SW 1271 (cell line): ENCODE measurements around the gene GLIS1.

ENCODE experiments used
- DNase-seq, 2 experiments: peaks; one replicate each; lab custom pipeline; 2025; lab: John Stamatoyannopoulos, UW

GLIS1 gene

DNA sequence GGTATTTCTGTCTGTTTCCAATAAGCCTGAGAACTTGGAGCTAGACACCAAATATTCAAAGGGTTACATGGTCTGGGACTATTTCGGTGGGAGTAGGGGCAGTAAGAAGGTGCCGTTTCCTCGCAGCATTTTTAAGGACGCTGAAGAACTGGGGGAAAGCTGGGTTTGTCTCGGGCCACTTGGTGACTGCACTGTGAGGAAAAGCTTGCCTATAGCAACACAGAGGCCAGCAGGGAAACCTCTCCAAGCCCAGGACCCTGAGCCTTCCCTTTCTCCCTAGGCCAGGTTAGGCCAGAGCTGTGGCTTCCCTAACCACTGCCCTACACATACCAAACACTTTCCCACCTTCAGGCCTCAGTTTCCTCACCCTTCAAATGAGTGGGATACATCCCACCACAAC lies 3.3 kb downstream of the GLIS1 start:
- DNase-seq = no peak

GRCh38 chr1:53735261-53735660 lies 3.7 kb downstream of the GLIS1 start:
- no peak for DNase-seq

- no peak for DNase-seq
Measured at GRCh38 chr1:53734650-53735211, 4.2 kb downstream of the GLIS1 start.

GRCh38 chr1:53733975-53734649 lies 4.9 kb downstream of the GLIS1 start:
- DNase-seq = no peak

GRCh38 chr1:53733447-53733931 lies 5.5 kb downstream of the GLIS1 start:
- DNase-seq = no peak

GRCh38 chr1:53732912-53733317 lies 6.0 kb downstream of the GLIS1 start:
- DNase-seq = no peak

GRCh38 chr1:53732409-53732808 lies 6.6 kb downstream of the GLIS1 start:
- no peak for DNase-seq

- no peak for DNase-seq
Measured at GRCh38 chr1:53731779-53732305, 7.1 kb downstream of the GLIS1 start.

DNA sequence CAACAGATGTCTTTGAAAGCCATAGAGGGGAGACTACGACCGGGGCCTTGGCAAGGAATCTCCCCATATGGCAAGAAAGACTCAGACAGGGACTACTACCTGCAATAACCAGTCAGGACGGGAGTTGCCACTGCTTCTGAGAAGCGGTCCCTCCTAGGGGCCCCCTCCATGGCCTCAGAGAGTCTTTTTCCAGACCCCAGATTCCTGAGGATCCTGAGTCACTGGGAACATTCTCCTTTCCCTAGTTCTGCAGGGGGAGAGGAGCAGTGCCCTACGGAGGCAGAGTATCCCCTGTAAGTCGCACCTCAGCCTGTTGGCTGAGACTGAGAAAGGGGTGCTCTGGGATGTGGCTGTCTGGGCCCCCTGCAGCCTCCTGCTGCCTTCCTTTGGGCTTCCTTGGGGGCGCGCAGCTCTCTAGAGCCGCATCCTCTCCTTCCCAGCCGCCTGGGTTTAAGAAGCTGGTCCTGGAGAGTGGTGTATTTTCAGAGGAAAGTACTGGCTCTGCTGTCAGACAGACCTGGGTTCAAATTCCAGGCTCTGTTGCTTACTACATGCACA lies 7.8 kb downstream of the GLIS1 start:
- no peak for DNase-seq

DNA sequence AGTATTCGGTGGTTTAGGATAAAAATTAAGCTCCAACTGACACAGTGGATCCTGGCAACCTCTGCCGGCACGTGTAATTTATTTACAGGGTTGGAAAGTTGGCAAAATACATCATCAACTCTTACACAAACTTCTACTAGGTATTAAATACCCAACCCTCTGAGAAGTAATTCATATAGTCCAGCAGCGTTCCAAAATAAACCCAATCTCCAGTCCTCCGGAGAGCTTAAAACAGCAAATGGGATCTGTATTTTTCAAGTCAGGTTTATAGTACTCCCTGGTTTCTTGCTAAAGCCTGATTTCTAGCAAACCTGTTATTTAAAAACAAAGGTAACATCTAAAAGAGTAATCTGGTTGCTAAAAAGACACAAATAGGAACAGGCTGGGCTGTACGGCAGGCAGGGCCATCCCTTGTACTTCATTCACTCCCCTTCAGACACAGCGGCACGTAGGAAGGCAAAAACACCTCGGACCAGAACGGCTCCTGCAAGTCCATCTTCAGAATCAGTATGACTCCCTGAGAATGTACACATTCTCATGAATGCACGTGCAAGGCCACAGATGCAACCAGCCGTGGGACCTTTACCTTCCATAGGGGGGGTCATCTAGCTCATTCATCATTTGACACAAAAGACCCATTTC lies 8.6 kb downstream of the GLIS1 start:
- no peak for DNase-seq

- no peak for DNase-seq
Measured at GRCh38 chr1:53729456-53730223, 9.3 kb downstream of the GLIS1 start.

DNA sequence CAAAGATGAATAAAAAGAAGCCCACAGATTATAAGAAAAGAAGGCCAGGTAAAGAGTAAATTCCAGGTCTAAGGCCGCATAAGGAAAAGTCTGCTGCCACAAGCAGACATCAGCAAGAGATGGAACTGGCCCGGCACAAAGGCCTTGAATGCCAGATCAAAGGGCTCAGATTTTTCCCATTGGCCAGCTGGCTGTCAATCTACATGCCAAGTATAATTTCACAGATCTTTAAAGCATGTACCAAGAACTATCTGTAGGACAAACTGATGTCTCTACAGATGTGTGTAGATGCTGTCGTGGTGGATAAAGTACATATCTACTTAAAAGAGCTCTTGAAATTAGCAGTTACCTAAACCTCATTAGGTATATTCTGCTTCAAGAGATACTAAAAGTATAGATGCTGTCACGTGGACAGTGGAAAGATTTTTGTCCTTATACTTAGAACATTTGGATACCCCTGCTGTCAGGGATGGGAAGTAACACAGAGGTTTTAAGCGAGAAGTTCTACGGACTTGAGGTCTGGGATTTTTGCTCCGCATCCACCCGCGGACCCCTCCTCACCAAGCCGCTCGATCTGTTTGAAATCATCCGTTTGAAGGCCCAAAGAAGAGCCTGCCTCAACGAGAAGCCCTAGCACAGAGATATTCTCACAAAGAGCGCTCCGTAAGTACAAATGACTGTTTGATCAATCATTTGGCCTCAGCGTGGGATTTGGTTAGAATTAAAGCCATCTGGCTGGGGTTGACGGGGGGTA lies 10.1 kb downstream of the GLIS1 start:
- DNase-seq = no peak

GRCh38 chr1:53728196-53728595 lies 10.8 kb downstream of the GLIS1 start:
- no peak for DNase-seq

DNA sequence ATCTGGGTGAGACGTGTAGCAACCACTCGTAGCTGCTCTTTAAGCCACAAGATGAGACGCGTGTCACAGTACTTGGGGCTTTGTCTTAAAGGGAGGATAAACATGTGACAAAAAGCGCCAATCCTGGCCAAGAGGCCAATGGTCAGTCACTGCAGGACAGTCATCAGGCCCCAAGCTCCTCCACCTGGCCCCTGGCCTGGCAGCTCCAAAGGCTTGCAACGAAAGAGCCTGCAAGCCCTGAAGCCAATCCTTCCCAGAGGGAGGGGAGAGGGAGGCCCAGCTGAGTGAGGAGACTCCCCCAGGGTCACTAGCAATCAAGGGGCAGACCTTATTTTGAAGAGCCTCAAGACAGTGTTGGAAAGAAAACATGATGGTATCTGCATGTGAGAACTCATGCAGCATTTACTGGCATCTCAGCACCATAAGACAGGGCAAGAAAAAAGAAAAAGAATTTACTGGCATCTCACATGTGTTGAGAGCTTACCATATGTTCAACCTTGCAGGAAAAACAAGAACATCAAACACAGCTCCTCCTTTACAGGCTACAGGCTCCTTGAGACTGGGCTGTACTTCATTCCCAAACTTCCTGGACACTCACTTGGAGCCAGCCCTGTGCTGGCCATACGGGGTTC lies 11.4 kb downstream of the GLIS1 start:
- DNase-seq = no peak

DNA sequence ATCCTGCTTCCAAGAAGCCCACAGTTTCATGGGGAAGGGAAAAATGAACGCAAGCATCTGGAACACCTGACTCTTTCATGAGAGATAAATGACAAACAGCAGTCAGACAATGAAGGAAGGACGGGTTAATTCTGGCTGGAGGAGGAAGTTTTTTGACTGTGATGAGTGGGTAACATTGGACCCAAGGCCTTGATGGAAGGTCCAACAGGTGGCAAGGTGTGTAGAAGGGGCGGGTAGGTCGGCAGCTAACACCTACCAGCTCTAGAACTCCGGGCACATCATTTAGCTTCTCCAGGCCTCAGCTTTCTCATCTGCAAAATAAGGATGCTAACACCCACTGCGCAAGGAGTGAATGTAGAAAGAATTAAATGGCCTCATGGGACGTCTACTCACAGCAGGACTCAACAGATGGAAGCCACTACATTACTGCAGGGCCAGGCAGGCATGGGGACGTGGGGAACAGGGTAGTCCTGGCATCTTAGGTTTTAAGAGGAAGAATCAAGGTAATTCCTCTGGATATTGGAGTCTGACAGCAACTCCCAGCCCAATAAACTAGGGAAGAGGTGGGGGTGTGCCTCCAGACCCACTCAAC lies 12.9 kb downstream of the GLIS1 start:
- DNase-seq = no peak

DNA sequence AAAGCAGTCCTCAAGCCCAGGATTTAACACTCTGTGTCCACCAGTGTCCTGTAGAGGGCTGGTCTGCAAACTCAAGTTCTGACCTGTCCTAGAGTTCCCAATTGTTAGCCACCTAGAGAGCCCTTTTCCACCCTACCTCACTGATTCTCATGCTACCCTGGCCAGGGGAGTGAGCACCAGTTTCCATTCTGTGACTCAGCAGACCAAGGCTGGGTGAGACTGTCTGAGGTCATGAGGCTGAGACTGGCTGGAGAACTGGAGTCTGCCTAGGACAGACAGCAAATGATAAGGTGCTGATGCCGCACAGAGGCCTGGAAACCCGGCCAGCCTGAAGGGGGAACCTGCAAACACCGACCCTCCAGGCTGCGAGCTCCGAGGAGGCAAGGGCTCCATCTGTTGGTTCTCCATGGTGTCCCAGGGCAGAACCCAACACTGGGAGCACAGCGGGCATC lies 13.7 kb downstream of the GLIS1 start:
- DNase-seq = no peak

DNA sequence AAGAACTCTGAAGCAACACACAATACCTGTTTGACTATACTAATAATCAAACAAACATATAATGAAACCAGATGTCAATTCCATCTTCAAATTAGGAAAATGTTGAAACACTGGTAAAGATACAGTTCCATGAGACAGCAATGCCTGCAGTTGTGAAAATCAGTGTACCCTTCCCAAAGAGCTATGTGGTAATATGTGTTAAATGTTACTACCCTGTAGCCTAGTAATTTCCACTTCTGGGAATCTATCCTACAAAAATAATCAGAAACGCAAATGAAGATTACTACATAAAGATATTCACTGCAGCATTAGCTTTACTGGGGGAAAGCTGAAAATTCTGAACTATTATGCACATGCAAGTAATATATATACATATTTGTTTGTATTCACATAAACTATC lies 16.9 kb downstream of the GLIS1 start:
- no peak for DNase-seq

GRCh38 chr1:53721088-53721487 lies 17.9 kb downstream of the GLIS1 start:
- DNase-seq = no peak

- no peak for DNase-seq
Measured at GRCh38 chr1:53719469-53719868, 19.5 kb downstream of the GLIS1 start.

DNA sequence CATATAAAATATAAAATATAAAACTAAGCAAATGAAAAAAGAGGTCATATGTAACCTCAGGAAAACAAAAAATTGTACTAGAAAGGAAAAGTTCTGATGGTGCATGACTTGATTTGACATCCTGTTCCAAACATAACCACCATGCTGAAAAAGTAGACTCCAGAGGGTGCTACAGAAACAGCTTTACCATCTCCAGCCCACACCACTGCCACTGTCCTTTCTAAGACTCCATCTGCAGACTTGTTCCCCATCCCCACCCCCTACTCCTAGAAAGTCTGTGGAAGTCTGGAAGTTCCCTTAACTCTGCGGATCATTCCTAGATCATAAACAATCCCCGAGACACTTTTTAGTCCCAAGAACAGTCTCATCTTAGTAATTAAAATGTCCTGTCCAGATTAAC lies 20.5 kb downstream of the GLIS1 start:
- DNase-seq = no peak
